HG02623 (cell line): Measurements from ENCODE around the gene SMARCAL1.
"Not testable (repeated sequence)": the region's sequence is repeated elsewhere in the genome, so short reads cannot be mapped to it uniquely, and the experiment has no call there.

Source experiments
- ATAC-seq: cut with Tn5 transposase; IDR thresholded peaks from one replicate; pipeline ENCODE4 v1.9.1; 2021; ENCODE audit warnings: moderate library complexity; ENCODE audit not compliant: unreplicated experiment

The SMARCAL1 gene

DNA sequence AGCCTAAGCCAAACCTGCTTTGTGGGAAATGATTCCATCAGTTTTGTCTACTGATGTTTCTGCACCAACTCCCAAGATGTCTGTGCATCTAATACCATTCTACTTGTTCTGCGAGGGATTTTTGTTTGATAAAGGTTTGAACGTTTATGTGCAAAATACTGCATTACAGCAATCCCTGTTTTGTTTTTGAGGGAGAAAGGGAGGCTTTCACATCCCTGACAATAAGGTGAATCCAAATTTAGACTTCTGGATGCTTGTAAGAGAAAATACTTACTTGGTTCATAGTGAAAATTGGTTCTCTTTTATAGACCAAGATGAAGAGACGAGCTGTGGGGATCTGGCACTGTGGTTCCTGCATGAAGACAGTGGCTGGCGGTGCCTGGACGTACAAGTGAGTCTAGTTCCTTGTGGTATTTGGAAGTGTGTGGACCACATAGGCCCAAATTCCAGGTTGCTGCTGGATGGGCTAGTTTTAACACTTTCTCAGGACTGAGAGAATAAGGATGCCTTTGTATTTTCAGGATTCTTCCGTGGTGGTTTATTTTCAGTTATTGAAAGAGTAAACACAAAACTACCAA lies 87.4 kb downstream of the SMARCAL1 start:
- no peak for ATAC-seq

GRCh38 chr2:216500572-216500971 lies 88.3 kb downstream of the SMARCAL1 start:
- ATAC-seq: no peak

- ATAC-seq: no peak
Measured at GRCh38 chr2:216501854-216502253, 89.6 kb downstream of the SMARCAL1 start.

DNA sequence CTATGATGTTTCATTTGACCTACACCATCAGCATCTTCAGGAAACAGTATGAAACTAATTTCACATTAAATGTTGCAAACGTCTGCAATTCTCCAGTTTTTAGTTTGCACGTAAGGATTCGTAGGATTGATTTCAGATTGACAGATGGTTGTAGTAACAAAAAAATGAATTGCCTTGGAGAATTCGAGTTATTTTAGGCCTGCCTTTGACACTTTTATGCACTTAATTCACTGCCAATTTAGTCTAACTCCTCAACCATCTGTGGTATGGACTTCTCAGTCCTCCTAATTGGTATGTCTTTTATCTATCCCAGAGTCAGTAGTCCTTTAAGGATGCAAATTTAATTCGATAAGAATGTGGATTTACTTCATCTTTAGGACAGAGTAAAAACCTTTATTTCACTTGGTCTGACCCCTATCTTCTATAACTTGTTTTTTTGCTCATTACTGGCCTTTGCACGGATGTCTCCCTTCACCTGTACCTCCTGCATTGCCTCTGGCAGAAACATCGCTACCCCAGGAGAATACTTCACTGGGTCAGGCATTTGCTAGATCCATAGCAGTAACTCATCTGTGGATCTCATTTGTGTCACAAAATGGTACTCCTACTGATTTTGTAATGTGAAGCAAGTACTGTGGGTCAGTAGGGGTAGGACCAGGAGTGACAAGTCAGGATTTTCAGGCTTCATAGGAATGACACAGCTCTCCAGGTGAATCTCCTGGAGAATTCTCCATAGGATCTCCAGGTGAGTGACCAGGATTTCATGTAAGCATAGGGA lies 90.3 kb downstream of the SMARCAL1 start:
- no peak for ATAC-seq

- ATAC-seq: no peak
Measured at GRCh38 chr2:216503159-216503629, 90.9 kb downstream of the SMARCAL1 start.

DNA sequence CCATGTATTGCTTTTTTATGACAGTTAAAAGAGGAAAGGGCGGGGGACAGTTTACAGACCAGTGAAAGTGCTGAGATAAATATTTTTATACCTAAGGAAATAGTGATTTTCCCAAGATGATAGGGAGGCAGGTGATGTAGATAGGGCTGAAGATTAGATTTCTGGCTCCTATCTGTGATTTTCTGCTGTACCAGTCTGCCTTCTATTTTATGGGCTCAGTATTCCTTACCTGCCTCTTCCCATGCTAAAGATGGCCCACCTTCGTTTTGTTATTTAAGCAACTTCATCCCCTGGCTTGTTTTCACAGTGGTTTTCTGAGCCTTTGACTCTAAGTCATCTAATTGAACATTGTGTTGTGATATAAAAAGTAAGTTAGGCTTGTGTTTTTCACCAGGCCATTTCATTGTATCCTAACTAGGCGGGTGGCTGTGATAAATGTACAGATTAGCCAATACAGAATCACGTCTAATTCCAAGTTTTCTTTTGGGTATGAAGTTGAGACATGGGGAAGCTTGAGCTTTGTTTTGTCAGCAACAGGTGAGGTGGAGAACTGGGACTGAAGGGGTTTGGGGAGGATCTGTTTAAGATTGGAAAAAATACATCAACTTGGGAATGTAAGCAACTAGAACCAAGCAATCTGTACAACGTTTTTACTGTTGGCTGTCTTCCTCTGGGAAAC lies 91.6 kb downstream of the SMARCAL1 start:
- ATAC-seq: no peak

DNA sequence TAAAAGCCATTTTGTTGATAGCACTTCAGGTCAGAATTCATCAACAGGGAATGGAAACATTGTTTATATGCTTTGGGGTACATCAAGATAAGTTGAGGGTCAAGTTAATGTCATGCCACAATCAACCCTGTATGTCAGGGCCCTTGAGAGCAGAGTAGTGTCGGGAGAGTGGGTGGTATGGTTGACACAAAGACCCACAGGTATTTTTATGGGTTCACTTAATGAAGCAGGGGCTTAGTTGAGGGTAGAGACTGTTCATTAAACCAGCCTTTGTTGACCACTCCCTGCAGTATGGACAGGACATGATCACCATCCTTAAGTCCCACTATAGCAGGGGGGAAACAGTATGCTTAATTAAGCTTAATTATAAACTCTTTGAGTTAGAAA lies 92.1 kb downstream of the SMARCAL1 start:
- no peak for ATAC-seq

DNA sequence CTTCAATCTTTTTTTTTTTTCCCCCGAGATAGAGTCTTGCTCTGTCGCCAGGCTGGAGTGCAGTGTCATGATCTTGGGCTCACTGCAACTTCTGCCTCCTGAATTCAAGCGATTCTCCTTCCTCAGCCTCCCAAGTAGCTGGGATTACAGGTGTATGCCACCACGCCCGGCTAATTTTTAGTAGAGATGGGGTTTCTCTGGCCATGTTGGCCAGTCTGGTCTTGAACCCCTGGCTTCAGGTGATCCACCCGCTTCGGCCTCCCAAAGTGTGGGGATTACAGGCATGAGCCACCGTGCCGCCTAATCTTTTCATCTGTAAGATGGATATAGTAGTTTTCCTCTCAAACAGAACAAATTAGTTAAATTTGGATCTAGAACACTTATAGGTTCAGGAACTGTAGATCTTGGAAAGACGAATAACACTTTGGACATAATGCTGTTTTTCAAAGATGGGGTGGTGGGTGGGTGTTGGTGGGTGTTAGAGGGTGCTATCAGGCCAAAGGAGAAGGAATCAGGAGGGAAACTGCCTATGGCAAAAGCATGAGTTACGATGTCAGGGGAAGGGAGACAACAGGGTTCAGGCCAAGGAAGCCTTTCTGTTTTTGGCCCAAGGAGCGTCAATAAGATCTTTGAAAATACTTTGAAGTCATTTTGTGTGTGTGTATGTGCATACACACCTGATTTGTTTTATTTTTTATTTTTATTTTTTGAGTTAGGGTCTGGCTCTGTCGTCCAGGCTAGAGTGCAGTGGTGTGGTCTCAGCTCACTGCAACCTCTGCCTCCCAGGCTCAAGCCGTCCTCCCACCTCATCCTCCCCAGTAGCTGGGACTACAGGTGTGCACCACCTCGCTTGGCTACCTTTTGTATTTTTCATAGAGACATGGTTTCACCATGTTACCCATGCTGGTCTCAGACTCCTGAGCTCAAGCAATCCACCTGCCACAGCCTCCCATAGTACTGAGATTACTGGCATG lies 93.1 kb downstream of the SMARCAL1 start:
- ATAC-seq: no peak

GRCh38 chr2:216507220-216508160 lies 95.2 kb downstream of the SMARCAL1 start:
- no peak for ATAC-seq

- ATAC-seq: no peak
Measured at GRCh38 chr2:216508229-216508628, 95.9 kb downstream of the SMARCAL1 start.

DNA sequence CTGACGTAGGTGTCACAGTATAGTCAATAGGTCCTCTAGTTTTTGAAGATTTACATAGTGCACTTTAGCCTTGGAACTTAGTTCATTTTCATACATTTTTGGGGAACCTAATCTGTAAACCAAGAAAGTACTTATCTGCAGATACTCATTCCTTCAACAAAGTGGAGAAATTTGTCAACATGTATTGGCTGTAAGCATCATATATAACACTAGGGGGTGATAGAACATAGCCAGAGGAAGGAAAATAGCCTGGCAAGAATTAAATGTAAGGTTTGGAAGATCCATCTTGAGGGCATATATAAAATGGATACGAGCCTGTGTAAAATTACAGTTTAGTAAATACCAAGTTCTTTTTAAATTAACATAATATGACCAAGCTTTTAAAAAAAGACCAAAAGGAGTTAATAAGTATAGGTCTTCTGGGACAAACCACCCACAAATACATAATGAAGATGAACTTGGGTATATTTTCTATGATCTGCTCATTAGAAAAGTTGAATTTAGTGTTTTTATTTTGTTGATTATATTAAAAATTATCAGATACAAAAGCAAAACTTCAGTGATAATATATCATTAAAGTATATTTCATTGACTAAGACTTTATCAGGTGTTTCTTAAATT lies 104.6 kb downstream of the SMARCAL1 start:
- ATAC-seq: no peak

DNA sequence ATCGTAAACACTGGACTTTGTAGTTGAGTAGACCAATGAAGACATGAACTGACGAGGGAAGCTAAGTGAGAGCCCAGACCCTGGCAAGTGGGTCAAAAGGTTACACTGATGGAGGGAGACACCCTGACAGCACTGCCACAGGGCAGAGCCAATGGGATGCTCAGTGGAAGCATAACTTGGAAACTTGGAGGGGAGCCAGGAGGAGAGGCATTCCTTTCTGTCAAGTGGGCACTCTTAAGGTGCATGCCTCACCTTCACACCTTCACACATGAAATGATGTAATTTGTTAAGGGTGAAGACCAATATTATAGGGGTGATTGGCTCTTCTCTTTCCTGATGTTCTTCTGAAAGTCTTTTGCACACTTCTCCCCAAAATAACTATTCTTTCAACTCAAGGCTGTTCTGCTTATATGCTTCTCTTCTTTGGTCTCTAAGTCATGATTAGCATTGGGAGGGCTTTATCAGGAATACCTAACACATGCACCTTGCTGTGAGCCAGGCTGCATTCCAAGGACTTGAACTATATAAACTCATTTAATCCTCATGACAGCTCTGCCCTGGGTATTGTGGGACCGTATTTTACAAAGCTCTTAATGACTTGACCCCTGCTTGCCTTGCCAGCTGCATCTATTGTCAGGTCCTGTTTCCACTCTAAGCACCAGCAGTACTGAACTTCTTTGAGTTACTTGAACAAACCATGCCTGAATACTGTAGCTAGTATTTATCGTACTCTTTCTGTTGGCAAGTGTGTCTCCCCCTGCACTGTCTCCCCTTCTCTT lies 105.4 kb downstream of the SMARCAL1 start:
- no peak for ATAC-seq

- ATAC-seq: not testable (repeated sequence)
Measured at GRCh38 chr2:216518566-216519119, 106.4 kb downstream of the SMARCAL1 start.

DNA sequence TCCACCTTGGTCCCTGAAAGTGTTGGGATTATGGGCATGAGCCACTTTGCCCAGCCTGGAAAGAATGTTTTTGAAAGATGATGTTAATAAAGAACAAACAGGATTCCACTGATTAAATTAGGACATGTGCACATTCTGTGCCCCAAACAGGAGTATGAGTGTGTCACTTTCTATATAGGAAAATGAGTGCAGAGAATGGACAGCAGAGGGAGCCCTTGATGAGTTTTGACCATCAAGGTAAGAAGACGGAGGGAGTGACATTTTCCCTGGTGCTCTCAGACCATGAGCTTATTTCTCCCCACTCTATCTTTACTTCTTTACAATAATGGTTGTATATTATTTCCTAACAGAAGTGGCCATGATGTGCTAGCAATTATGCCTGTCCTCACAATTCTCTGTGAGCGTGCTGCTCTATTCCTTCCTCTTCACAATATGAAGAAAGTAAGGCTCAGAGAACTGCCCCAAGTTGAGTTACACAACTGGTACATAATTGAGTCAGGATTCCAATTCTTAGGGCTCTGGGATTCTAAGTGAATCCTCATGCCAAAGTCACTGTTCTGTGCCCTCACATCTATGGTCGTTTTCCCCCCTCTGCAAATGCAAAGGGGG lies 107.0 kb downstream of the SMARCAL1 start:
- ATAC-seq: no peak

GRCh38 chr2:216520112-216520511 lies 107.8 kb downstream of the SMARCAL1 start:
- ATAC-seq: no peak

DNA sequence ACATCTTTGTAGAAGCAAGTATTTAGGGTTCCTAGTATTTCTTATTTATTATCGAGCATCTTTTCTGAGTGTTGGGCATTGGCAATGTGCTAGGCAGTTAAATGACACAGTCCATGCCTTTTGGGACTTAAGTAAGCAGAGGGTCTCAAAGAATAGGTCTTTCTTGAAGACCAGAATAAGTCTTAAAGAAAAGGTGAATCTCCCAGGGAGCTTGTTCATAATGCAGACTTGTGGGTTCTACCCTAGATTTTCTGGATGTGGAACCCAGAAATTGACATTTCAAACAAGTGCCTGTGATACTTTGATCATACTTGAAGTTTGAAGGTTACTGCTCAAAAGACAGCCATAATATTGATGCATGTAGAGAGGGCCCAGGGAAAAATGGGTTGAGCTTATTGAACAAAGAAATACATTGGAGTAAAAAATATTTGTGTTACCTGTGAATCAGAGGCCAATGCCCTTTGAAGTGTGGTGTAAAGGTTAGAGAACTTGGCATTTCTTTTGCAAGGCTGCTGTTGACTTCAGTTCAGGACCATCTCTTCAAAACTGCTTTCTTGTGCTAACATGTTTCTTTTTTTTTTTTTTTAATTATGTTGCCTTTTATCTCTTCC lies 110.7 kb downstream of the SMARCAL1 start:
- no peak for ATAC-seq

- no peak for ATAC-seq
Measured at GRCh38 chr2:216525972-216526371, 113.7 kb downstream of the SMARCAL1 start.
